Cardiac muscle cell (in vitro differentiated cells and primary cell): Measurements from ENCODE around the gene PHLDB3. TPM values are rescaled to one million over a fixed set of nuclear protein-coding genes. Genes with fewer than 3 reads are reported as not detected.

ENCODE experiments used
- DNase-seq, 2 donors: peaks; one replicate each; pipeline versions ENCODE4 v3.0.0 to v3.0.0-alpha.2; 2010 to 2017; ENCODE audit warnings: low read depth in 1 of 2, low spot score in 1 of 2
- H3K27ac ChIP-seq: fragments of 200-600 bp; sonication (generic); 2 replicates; pipeline ENCODE4 v1.5.1; 2016
- H3K27me3 ChIP-seq: fragments of 200-600 bp; sonication (generic); 2 replicates; pipeline ENCODE4 v1.6.0; 2016; ENCODE audit warnings: control low read depth
- H3K36me3 ChIP-seq: fragments of 200-600 bp; sonication (generic); 2 replicates; pipeline ENCODE4 v1.5.1; 2016; ENCODE audit warnings: control low read depth
- H3K4me1 ChIP-seq: fragments of 200-600 bp; sonication (generic); 2 replicates; pipeline ENCODE4 v1.8.1; 2017; ENCODE audit warnings: low read depth, mild to moderate bottlenecking, mixed run types
- H3K4me3 ChIP-seq: fragments of 200-600 bp; sonication (generic); 2 replicates; pipeline ENCODE4 v1.5.1; 2016; ENCODE audit warnings: mild to moderate bottlenecking
- H3K9me3 ChIP-seq: fragments of 200-600 bp; sonication (generic); 2 replicates; pipeline ENCODE4 v1.5.1; 2017; ENCODE audit warnings: low read depth, mild to moderate bottlenecking, control low read depth
- CTCF ChIP-seq: IDR thresholded peaks from 2 replicates; pipeline ENCODE4 v1.5.1; 2012; ENCODE audit warnings: low read depth, mild to moderate bottlenecking, low read length
- polyA plus RNA-seq: library from polyadenylated mRNA; unstranded; fragments of >200 nt; fragmentation: Nextera tagmentation; extraction: Ambion mirVana; gene quantifications from 2 replicates; pipeline ENCODE4 v1.2.1, GENCODE V29; 2016
- total RNA-seq: library from RNA; depleted of rRNA; stranded (reverse); fragments of >200 nt; gene quantifications from 2 replicates; pipeline ENCODE4 v1.2.3, GENCODE V29; 2016

PHLDB3 gene
- total and polyA plus RNA-seq, 2 experiments from 2014 or later = 11.2 to 45.9 TPM

GRCh38 chr19:43457809-43458208 is 46.7 kb downstream of the PHLDB3 start:
- Histone ChIP-seq H3K4me1 (no peaks in the 10 kb centered on the region), H3K27me3 (no peaks in the 10 kb centered on the region), H3K4me3 (no peak overlapping the region), H3K27ac (no peak overlapping the region), H3K9me3 (no peaks in the 10 kb centered on the region), H3K36me3 (no peaks in the 10 kb centered on the region)
- no peak for TF ChIP-seq CTCF
- no peak for DNase-seq

GRCh38 chr19:43455321-43456113 is 49.0 kb downstream of the PHLDB3 start:
- H3K36me3 ChIP-seq = no peaks in the 10 kb centered on the region
- H3K9me3 ChIP-seq = no peaks in the 10 kb centered on the region
- no peak overlapping the region for H3K27ac ChIP-seq
- no peak overlapping the region for H3K4me3 ChIP-seq
- no peak for TF ChIP-seq CTCF
- DNase-seq = no peak
- no peaks in the 10 kb centered on the region for H3K27me3 ChIP-seq
- no peaks in the 10 kb centered on the region for H3K4me1 ChIP-seq

GRCh38 chr19:43454031-43454430 is 50.5 kb downstream of the PHLDB3 start:
- H3K4me1 ChIP-seq = no peaks in the 10 kb centered on the region
- no peak for DNase-seq
- no peaks in the 10 kb centered on the region for H3K9me3 ChIP-seq
- no peak overlapping the region for H3K4me3 ChIP-seq
- no peaks in the 10 kb centered on the region for H3K27me3 ChIP-seq
- H3K27ac ChIP-seq = no peak overlapping the region
- no peak for TF ChIP-seq CTCF
- no peaks in the 10 kb centered on the region for H3K36me3 ChIP-seq

GRCh38 chr19:43452582-43452981 is 52.0 kb downstream of the PHLDB3 start:
- H3K27ac ChIP-seq = no peak overlapping the region
- no peaks in the 10 kb centered on the region for H3K36me3 ChIP-seq
- DNase-seq = no peak
- H3K4me3 ChIP-seq = no peak overlapping the region
- no peaks in the 10 kb centered on the region for H3K9me3 ChIP-seq
- no peak for TF ChIP-seq CTCF
- H3K27me3 ChIP-seq = no peaks in the 10 kb centered on the region
- H3K4me1 ChIP-seq = no peaks in the 10 kb centered on the region

- TF ChIP-seq CTCF = no peak
- Histone ChIP-seq H3K36me3 (no peaks in the 10 kb centered on the region), H3K4me3 (no peak overlapping the region), H3K9me3 (no peaks in the 10 kb centered on the region), H3K4me1 (no peaks in the 10 kb centered on the region), H3K27ac (no peak overlapping the region), H3K27me3 (no peaks in the 10 kb centered on the region)
- peak in 1 of 2 donors; percentile 72 for DNase-seq
Observed at GRCh38 chr19:43450545-43450997, 54.0 kb downstream of the PHLDB3 start.
